GM23338 (cell line): ENCODE data around the gene CLIC5. TPM values are rescaled to one million over a fixed set of nuclear protein-coding genes. Genes with fewer than 3 reads are reported as not detected.

Experiments
- ATAC-seq: fragments of 200-7000 bp; cut with Tn5 transposase; 3 replicates; pipeline ENCODE4 v1.9.1; 2020
- DNase-seq: peaks from one replicate; pipeline ENCODE4 v3.0.0-alpha.2; 2015; ENCODE audit warnings: low spot score
- H2AFZ ChIP-seq: fragments of 200-600 bp; sonication (generic); 2 replicates; pipeline ENCODE4 v1.8.0; 2016; ENCODE audit warnings: antibody characterized with exemption, mild to moderate bottlenecking, moderate library complexity
- H3F3A ChIP-seq: fragments of 200-600 bp; sonication (generic); replicated peaks from 2 replicates; pipeline ENCODE4 v1.8.0; 2017; ENCODE audit warnings: antibody characterized with exemption, mixed run types, low read depth
- H3K27ac ChIP-seq: fragments of 200-600 bp; sonication (generic); 2 replicates; pipeline ENCODE4 v1.6.1; 2016; ENCODE audit warnings: low read depth
- H3K27me3 ChIP-seq: fragments of 200-600 bp; sonication (generic); 2 replicates; pipeline ENCODE4 v1.8.0; 2016; ENCODE audit warnings: mild to moderate bottlenecking, mixed run types, moderate library complexity; ENCODE audit not compliant: insufficient read depth
- H3K36me3 ChIP-seq: fragments of 200-600 bp; sonication (generic); 2 replicates; pipeline ENCODE4 v1.8.0; 2016; ENCODE audit warnings: mild to moderate bottlenecking; ENCODE audit not compliant: insufficient read depth
- H3K4me1 ChIP-seq: fragments of 200-600 bp; sonication (generic); 2 replicates; pipeline ENCODE4 v1.8.0; 2016; ENCODE audit warnings: mild to moderate bottlenecking, moderate library complexity; ENCODE audit not compliant: insufficient read depth
- H3K4me2 ChIP-seq: fragments of 200-600 bp; sonication (generic); 2 replicates; pipeline ENCODE4 v1.7.1; 2017; ENCODE audit warnings: mixed run types
- H3K4me3 ChIP-seq: fragments of 200-600 bp; sonication (generic); 2 replicates; pipeline ENCODE4 v1.6.1; 2016; ENCODE audit warnings: mixed run types
- H3K79me2 ChIP-seq: fragments of 200-600 bp; sonication (generic); replicated peaks from 2 replicates; pipeline ENCODE4 v1.8.0; 2017; ENCODE audit warnings: mild to moderate bottlenecking; ENCODE audit not compliant: insufficient read depth
- H3K9me2 ChIP-seq: fragments of 200-600 bp; sonication (generic); 2 replicates; pipeline ENCODE4 v1.8.0; 2017; ENCODE audit not compliant: insufficient read depth
- H4K20me1 ChIP-seq: fragments of 200-600 bp; sonication (generic); replicated peaks from 2 replicates; pipeline ENCODE4 v1.8.0; 2017; ENCODE audit warnings: mild to moderate bottlenecking; ENCODE audit not compliant: insufficient read depth
- H3K27ac Mint-ChIP-seq: 2 replicates; pipeline ENCODE4 v1.8.0; 2020; ENCODE audit warnings: inconsistent platforms, mild to moderate bottlenecking, moderate library complexity, mixed read lengths
- H3K27me3 Mint-ChIP-seq: 3 replicates; pipeline ENCODE4 v1.8.0; 2022; ENCODE audit warnings: low read depth, mild to moderate bottlenecking, moderate library complexity, mixed read lengths, inconsistent platforms; ENCODE audit not compliant: insufficient read depth, poor library complexity
- H3K36me3 Mint-ChIP-seq: 3 replicates; pipeline ENCODE4 v1.8.0; 2021; ENCODE audit warnings: low read depth, mild to moderate bottlenecking, inconsistent platforms, moderate library complexity, mixed read lengths
- H3K4me1 Mint-ChIP-seq: 3 replicates; pipeline ENCODE4 v1.8.0; 2020; ENCODE audit warnings: mild to moderate bottlenecking, inconsistent platforms, mixed read lengths
- H3K4me3 Mint-ChIP-seq: 3 replicates; pipeline ENCODE4 v1.8.0; 2021; ENCODE audit warnings: moderate library complexity, mild to moderate bottlenecking, inconsistent platforms, mixed read lengths
- H3K9me3 Mint-ChIP-seq: 3 replicates; pipeline ENCODE4 v1.8.0; 2020; ENCODE audit warnings: moderate library complexity, mild to moderate bottlenecking, inconsistent platforms, mixed read lengths
- CREB1 ChIP-seq: fragments of 250-450 bp; sonication (Bioruptor Pico); IDR thresholded peaks from 2 replicates; pipeline ENCODE4 v1.5.0; 2020; ENCODE audit warnings: low read depth, mild to moderate bottlenecking, moderate library complexity
- CTCF ChIP-seq, 2 experiments: fragments of 200-600 bp in 1 of 2; sonication (generic) in 1 of 2; conservative IDR thresholded peaks; 2 replicates each; pipeline versions ENCODE4 v1.5.1 to v1.6.1; 2016 to 2017; ENCODE audit warnings: antibody characterized with exemption in 2 of 2, low read depth in 2 of 2, mild to moderate bottlenecking in 2 of 2, moderate library complexity in 1 of 2
- ETS1 ChIP-seq: IDR thresholded peaks from 2 replicates; pipeline ENCODE4 v1.6.1; 2016; ENCODE audit warnings: antibody characterized with exemption
- EZH2 ChIP-seq: fragments of 200-600 bp; sonication (generic); IDR thresholded peaks from one replicate; pipeline ENCODE4 v1.8.0; 2017; ENCODE audit warnings: antibody characterized with exemption, mild to moderate bottlenecking, low read depth; ENCODE audit not compliant: unreplicated experiment
- EZH2phosphoT487 ChIP-seq: fragments of 200-600 bp; sonication (generic); IDR thresholded peaks from one replicate; pipeline ENCODE4 v1.8.1; 2018; ENCODE audit warnings: antibody characterized with exemption; ENCODE audit not compliant: unreplicated experiment
- JUNB ChIP-seq: IDR thresholded peaks from one replicate; pipeline ENCODE4 v1.6.1; 2016; ENCODE audit warnings: antibody characterized with exemption; ENCODE audit not compliant: unreplicated experiment
- NANOG ChIP-seq: IDR thresholded peaks from 2 replicates; pipeline ENCODE4 v1.6.1; 2016; ENCODE audit warnings: antibody characterized with exemption, borderline replicate concordance
- POLR2AphosphoS5 ChIP-seq: IDR thresholded peaks from 2 replicates; pipeline ENCODE4 v1.6.1; 2016; ENCODE audit warnings: antibody characterized with exemption, low read depth
- REST ChIP-seq: IDR thresholded peaks from one replicate; pipeline ENCODE4 v1.6.1; 2018; ENCODE audit warnings: antibody characterized with exemption; ENCODE audit not compliant: unreplicated experiment
- STAT1 ChIP-seq: IDR thresholded peaks from one replicate; pipeline ENCODE4 v1.6.1; 2016; ENCODE audit warnings: antibody characterized with exemption; ENCODE audit not compliant: unreplicated experiment
- ZNF114 ChIP-seq: fragments of 250-450 bp; sonication (Bioruptor Pico); IDR thresholded peaks from 2 replicates; pipeline ENCODE4 v1.5.0; 2020; ENCODE audit warnings: mild to moderate bottlenecking, moderate library complexity
- ZNF331 ChIP-seq: fragments of 250-450 bp; sonication (Bioruptor Pico); IDR thresholded peaks from 2 replicates; pipeline ENCODE4 v1.5.0; 2020; ENCODE audit warnings: low read depth, mild to moderate bottlenecking, moderate library complexity
- ZNF462 ChIP-seq: fragments of 250-450 bp; sonication (Bioruptor Pico); IDR thresholded peaks from 2 replicates; pipeline ENCODE4 v1.5.0; 2020; ENCODE audit warnings: mild to moderate bottlenecking, moderate library complexity
- polyA plus RNA-seq: library from polyadenylated mRNA; unstranded; fragments of >200 nt; fragmentation: Nextera tagmentation; extraction: Ambion mirVana; gene quantifications from 2 replicates; pipeline ENCODE4 v1.2.1, GENCODE V29; 2016
- total RNA-seq: library from RNA; depleted of rRNA; stranded (reverse); fragments of >200 nt; shearing (Covaris generic); gene quantifications from 2 replicates; pipeline ENCODE4 v1.2.3, GENCODE V29; 2014

CLIC5 gene
- total and polyA plus RNA-seq, 2 experiments from 2014 or later = 0.08 TPM; not detected in 1

- Histone ChIP-seq H3F3A (no peaks in the 10 kb centered on the region), H3K4me1 (peaks cover 21% of the 10 kb centered on the region), H3K4me2 (no peak overlapping the region), H3K9me2 (0 out of 2 replicates have a peak, but pooled peaks cover 8% of the 10 kb centered on the region), H3K4me3 (no peak overlapping the region), H3K79me2 (no peaks in the 10 kb centered on the region), H2AFZ (no peak overlapping the region), H3K27ac (no peak overlapping the region), H3K36me3 (no peaks in the 10 kb centered on the region), H4K20me1 (no peaks in the 10 kb centered on the region), H3K27me3 (no peaks in the 10 kb centered on the region)
- no peak overlapping the region for H3K4me3 Mint-ChIP-seq
- TF ChIP-seq CTCF (conservative IDR thresholded peaks at IDR 0.05; ENCODE audit: low read depth in 2 of 2) (no peak), ZNF331 (CRISPR knock-in tag) (no peak), CREB1 (CRISPR knock-in tag) (no peak), NANOG (no peak), ETS1 (no peak), REST (no peak), ZNF462 (no peak), EZH2phosphoT487 (no peak), ZNF114 (CRISPR knock-in tag) (no peak), EZH2 (no peak), POLR2AphosphoS5 (no peak), STAT1 (no peak), JUNB (no peak)
- no peaks in the 10 kb centered on the region for H3K9me3 Mint-ChIP-seq
- H3K4me1 Mint-ChIP-seq = peaks cover 12% of the 10 kb centered on the region; the same call in 2 of the 3 replicates
- H3K36me3 Mint-ChIP-seq = no peaks in the 10 kb centered on the region
- H3K27ac Mint-ChIP-seq = no peak overlapping the region
- DNase-seq (no peak), ATAC-seq (no peak)
- H3K27me3 Mint-ChIP-seq = peaks cover 2% of the 10 kb centered on the region
Observed at GRCh38 chr6:46029602-46030001, 13.9 kb upstream of the CLIC5 start.
